Testis (tissue), 3 donors: ENCODE data around the gene SERINC1. TPM values are rescaled to one million over a fixed set of nuclear protein-coding genes. Genes with fewer than 3 reads are reported as not detected.

Experiments used
- DNase-seq: peaks from one replicate; pipeline ENCODE4 v3.0.0-alpha.2; 2019
- H3K27ac ChIP-seq, 2 donors: fragments of 200-600 bp; sonication (generic); one replicate each; pipeline ENCODE4 v1.5.1; 2019
- H3K27me3 ChIP-seq: fragments of 200-600 bp; sonication (generic); one replicate; pipeline ENCODE4 v1.5.1; 2019
- H3K36me3 ChIP-seq: fragments of 200-600 bp; sonication (generic); one replicate; pipeline ENCODE4 v1.5.1; 2017; ENCODE audit warnings: low read depth; ENCODE audit errors: missing control alignments
- H3K4me1 ChIP-seq: fragments of 200-600 bp; sonication (generic); one replicate; pipeline ENCODE4 v1.5.1; 2019
- H3K4me3 ChIP-seq, 2 donors: fragments of 200-600 bp; sonication (generic); one replicate each; pipeline ENCODE4 v1.5.1; 2017 to 2019
- H3K9me3 ChIP-seq: fragments of 200-600 bp; sonication (generic); one replicate; pipeline ENCODE4 v1.5.1; 2017
- POLR2A ChIP-seq: fragments of 450-650 bp; IDR thresholded peaks from one replicate; pipeline ENCODE4 v1.6.1; 2017; ENCODE audit warnings: antibody characterized with exemption, mild to moderate bottlenecking, moderate library complexity
- WGBS, 2 donors: methylation state at CpG; one replicate each; pipeline ENCODE4 v1.1.5; 2018; 5-methylcytosine and 5-hydroxymethylcytosine counted together
- intact Hi-C: fragments of 100-400 bp; cut with DNase I; formaldehyde crosslinking; loops from one replicate; pipeline ENCODE4 v1.15.1; 2023; ENCODE audit warnings: low total_unique reads
- polyA plus RNA-seq: library from polyadenylated mRNA; stranded (reverse); fragments of 350-450 nt; fragmentation: Illumina TruSeq; extraction: RNeasy Lipid Tissue Mini Kit (QIAGEN cat#74804); gene quantifications from one replicate; pipeline ENCODE4 v1.2.3, GENCODE V29; 2014; ENCODE audit warnings: low read depth, low replicate concordance; ENCODE audit not compliant: insufficient read depth
- total RNA-seq, 2 donors: library from RNA; depleted of rRNA; stranded (reverse); fragments of >200 nt; gene quantifications; one replicate each; pipeline ENCODE4 v1.2.3, GENCODE V29; 2016
- TF ChIP-seq, protein P1 (sequence below), 3 experiments: fragments of 450-650 bp in 2 of 3; fragments of 200-600 bp in 1 of 3; sonication (generic) in 1 of 3; IDR thresholded peaks; one replicate each; pipeline ENCODE4 v1.5.1; 2016 to 2019; ENCODE audit warnings: antibody characterized with exemption in 3 of 3, mild to moderate bottlenecking in 2 of 3, moderate library complexity in 1 of 3

The SERINC1 gene
- total and polyA plus RNA-seq, 3 donors from 2014 or later = 83.8 to 142 (median 114) TPM

DNA sequence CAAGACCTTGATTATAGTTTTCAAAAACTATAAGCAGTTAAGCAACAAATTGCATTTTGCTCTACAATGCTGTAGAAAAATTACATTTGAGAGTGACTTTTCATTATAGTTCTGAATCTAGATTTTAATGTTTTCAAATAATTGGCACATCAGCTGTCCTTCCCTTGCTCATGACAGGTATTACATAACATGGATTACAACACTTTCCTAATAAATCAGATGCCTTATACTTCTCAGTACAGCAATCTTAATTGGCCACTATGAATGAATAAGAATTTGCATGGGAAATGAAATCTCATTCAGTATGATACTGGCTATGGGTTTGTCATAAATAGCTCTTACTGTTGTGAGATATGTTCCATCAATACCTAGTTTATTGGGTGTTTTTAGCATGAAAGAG is 42.3 kb downstream of the SERINC1 start:
- H3K27ac ChIP-seq = no peak overlapping the region
- no peak for TF ChIP-seq POLR2A
- TF ChIP-seq, protein P1, sequence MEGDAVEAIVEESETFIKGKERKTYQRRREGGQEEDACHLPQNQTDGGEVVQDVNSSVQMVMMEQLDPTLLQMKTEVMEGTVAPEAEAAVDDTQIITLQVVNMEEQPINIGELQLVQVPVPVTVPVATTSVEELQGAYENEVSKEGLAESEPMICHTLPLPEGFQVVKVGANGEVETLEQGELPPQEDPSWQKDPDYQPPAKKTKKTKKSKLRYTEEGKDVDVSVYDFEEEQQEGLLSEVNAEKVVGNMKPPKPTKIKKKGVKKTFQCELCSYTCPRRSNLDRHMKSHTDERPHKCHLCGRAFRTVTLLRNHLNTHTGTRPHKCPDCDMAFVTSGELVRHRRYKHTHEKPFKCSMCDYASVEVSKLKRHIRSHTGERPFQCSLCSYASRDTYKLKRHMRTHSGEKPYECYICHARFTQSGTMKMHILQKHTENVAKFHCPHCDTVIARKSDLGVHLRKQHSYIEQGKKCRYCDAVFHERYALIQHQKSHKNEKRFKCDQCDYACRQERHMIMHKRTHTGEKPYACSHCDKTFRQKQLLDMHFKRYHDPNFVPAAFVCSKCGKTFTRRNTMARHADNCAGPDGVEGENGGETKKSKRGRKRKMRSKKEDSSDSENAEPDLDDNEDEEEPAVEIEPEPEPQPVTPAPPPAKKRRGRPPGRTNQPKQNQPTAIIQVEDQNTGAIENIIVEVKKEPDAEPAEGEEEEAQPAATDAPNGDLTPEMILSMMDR (IDR thresholded peaks at IDR 0.05) = no peak
- H3K4me1 ChIP-seq = no peaks in the 10 kb centered on the region
- no peaks in the 10 kb centered on the region for H3K36me3 ChIP-seq
- no peak for DNase-seq
- H3K9me3 ChIP-seq = no peaks in the 10 kb centered on the region
- H3K27me3 ChIP-seq = no peaks in the 10 kb centered on the region
- intact Hi-C loops = no loop called here
- H3K4me3 ChIP-seq = no peak overlapping the region

DNA sequence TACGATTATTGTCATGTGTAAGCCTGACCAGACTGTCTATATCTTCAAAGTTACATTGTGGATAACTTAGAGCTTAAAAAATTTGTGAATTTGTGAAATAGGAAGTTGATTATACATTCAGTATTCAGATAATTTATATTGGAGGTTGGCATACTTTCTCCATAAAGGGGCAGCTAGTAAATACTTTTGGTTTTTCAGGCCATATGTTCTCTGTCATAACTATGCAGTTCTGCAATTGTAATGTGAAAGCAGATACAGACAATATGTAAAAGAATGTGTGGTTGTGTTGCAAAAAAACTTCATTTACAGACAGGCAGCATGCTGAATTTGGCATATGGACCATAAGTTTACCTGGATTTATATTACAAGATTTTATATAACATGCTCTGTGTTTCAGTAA is 42.8 kb downstream of the SERINC1 start:
- H3K4me1 ChIP-seq = no peaks in the 10 kb centered on the region
- 83 to 98% methylated on average over 1 of the region's 1 CpG for WGBS, 2 donors
- no peaks in the 10 kb centered on the region for H3K9me3 ChIP-seq

DNA sequence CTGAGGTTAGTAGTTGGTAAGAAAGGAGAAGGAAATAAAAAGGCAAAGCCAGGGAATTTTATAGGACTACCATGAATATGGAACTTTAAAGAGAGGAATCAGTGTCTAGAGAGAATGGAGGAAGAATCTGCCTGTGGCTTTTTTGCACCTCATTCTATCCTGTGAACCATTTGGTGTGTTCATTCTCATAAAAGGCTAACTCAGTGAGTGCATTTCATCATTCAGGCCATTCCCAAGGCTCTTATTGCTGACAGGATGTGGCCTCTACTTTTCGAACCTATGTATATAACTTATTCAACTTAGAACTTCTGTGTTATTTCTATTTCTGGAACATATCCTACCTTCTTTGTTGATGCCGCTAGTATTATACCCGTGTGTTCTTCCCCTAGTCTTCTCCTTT is 45.0 kb downstream of the SERINC1 start:
- H3K36me3 ChIP-seq = no peaks in the 10 kb centered on the region
- no peaks in the 10 kb centered on the region for H3K9me3 ChIP-seq
- DNase-seq = no peak
- no peak overlapping the region for H3K4me3 ChIP-seq
- H3K27me3 ChIP-seq = no peaks in the 10 kb centered on the region
- intact Hi-C loops = no loop called here
- no peak overlapping the region for H3K27ac ChIP-seq
- H3K4me1 ChIP-seq = no peaks in the 10 kb centered on the region
- WGBS, 2 donors = 96 to 97% methylated on average over 3 of the region's 3 CpGs
- TF ChIP-seq, protein P1 (IDR thresholded peaks at IDR 0.05) = no peak
- TF ChIP-seq POLR2A = no peak

More for the DNA sequence above, 42.8 kb downstream of the SERINC1 start:
- H3K4me3 ChIP-seq = no peak overlapping the region
- TF ChIP-seq, protein P1 (IDR thresholded peaks at IDR 0.05) = no peak
- TF ChIP-seq POLR2A = no peak
- H3K27ac ChIP-seq = no peak overlapping the region
- H3K27me3 ChIP-seq = no peaks in the 10 kb centered on the region
- H3K36me3 ChIP-seq = no peaks in the 10 kb centered on the region
- no peak for DNase-seq
- intact Hi-C loops = no loop called here

DNA sequence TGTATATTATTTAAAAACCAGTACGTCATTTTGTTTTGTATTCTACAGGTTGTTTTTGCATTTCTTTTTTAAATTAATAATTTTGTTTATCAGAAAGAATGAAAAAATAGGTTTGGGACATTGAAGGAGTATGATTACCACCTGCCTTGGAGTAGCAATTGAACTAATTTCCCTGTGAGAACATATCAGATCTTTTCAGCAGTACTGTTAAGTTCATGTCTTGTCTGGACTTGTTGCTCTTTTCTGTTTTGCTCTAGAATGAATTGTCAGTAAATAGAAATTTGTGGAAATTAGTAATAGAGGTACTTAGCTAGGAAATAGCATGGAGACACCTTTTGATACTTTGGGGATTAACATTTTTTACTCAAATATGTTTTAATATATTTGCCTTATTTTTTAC is 47.9 kb downstream of the SERINC1 start:
- no peaks in the 10 kb centered on the region for H3K27me3 ChIP-seq
- intact Hi-C loops = no loop called here
- H3K27ac ChIP-seq = no peak overlapping the region
- no peaks in the 10 kb centered on the region for H3K4me1 ChIP-seq
- no peak overlapping the region for H3K4me3 ChIP-seq
- H3K9me3 ChIP-seq = no peaks in the 10 kb centered on the region
- 93 to 95% methylated on average over 1 of the region's 1 CpG for WGBS, 2 donors
- no peak for TF ChIP-seq POLR2A
- TF ChIP-seq, protein P1 (IDR thresholded peaks at IDR 0.05) = no peak
- no peaks in the 10 kb centered on the region for H3K36me3 ChIP-seq
- no peak for DNase-seq

DNA sequence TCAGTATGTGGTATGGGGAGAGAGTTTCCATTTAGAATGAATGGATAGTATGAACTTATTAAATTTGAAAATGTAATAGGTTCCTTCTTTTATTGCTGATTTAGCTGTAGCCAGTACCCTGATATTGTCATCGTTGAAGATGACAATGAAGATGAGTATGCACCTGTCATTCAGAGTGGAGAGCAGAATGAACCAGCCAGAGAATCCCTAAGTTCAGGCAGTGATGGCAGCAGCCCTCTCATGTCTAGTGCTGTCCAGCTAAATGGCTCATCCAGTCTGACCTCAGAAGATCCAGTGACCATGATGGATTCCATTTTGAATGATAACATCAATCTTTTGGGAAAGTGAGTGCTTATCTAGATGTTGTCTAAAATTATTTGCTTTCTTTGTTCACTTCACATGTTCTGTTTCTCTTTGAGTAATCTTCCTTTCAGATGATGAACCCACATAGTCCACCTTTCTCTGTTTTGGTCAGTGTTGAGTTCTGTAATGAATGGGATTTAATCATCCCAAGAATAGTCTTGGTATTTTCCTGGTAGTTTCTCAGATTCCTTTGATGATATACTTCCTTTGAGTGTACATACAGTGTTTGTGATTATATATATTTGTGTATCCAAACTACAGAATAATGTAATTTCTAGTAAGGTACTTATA is 48.9 kb downstream of the SERINC1 start:
- Histone ChIP-seq H3K36me3 (no peaks in the 10 kb centered on the region), H3K27me3 (no peaks in the 10 kb centered on the region), H3K27ac (no peak overlapping the region), H3K4me3 (no peak overlapping the region), H3K9me3 (no peaks in the 10 kb centered on the region), H3K4me1 (no peaks in the 10 kb centered on the region)
- TF ChIP-seq, protein P1 (IDR thresholded peaks at IDR 0.05) = no peak
- no peak for TF ChIP-seq POLR2A
- no peak for DNase-seq
- WGBS, 2 donors = 96 to 100% methylated on average over 1 of the region's 1 CpG
- intact Hi-C loops = no loop called here
